ENCODE data around the gene RHOH.

DNA sequence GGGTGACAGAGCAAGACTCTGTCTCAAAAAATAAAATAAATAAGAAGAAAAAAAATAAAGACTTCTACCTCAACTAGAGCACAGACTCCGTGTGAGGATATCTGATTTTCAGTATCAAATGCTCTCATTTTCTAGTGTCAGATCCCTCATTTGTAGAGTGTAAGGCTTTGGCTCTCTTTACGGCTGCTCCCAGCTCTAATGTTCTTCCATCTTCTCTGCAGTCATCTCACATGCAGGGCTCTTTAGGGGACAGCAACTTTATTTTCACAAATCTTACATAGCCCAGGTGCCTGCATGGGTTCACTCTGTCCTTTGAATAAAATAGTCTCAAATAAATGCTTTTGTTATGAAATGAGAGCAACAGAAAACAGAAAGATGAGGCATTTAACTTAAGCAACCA is 19.2 kb upstream of the RHOH start:
- TF ChIP-seq BHLHE40 (IDR thresholded peaks at IDR 0.05; ENCODE audit: borderline replicate concordance) (no peak), FOXM1 (IDR thresholded peaks at IDR 0.05; ENCODE audit: borderline replicate concordance) (no peak), SUZ12 (IDR thresholded peaks at IDR 0.05) (no peak), ZNF384 (IDR thresholded peaks at IDR 0.05) (no peak), NFRKB (IDR thresholded peaks at IDR 0.05) (no peak), FOXK2 (IDR thresholded peaks at IDR 0.05) (no peak), ELF4 (IDR thresholded peaks at IDR 0.05) (no peak), SP1 (IDR thresholded peaks at IDR 0.05) (no peak), HDGF (IDR thresholded peaks at IDR 0.05; ENCODE audit: borderline replicate concordance) (no peak), FOXA1 (IDR thresholded peaks at IDR 0.05) (no peak), ARNT (IDR thresholded peaks at IDR 0.05) (no peak), CTBP1 (IDR thresholded peaks at IDR 0.05; ENCODE audit: borderline replicate concordance) (no peak)
- TF ChIP-seq, protein P1, sequence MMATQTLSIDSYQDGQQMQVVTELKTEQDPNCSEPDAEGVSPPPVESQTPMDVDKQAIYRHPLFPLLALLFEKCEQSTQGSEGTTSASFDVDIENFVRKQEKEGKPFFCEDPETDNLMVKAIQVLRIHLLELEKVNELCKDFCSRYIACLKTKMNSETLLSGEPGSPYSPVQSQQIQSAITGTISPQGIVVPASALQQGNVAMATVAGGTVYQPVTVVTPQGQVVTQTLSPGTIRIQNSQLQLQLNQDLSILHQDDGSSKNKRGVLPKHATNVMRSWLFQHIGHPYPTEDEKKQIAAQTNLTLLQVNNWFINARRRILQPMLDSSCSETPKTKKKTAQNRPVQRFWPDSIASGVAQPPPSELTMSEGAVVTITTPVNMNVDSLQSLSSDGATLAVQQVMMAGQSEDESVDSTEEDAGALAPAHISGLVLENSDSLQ (IDR thresholded peaks at IDR 0.05): no peak

Data from HEK293T (cell line).